ENCODE measurements around the gene MEIOC.

- no peak for TF ChIP-seq CTCF (conservative IDR thresholded peaks at IDR 0.05; ENCODE audit: low read depth, low read length)
- no peak for TF ChIP-seq EZH2 (IDR thresholded peaks at IDR 0.05; ENCODE audit: low read length, unreplicated experiment)
Observed at GRCh38 chr17:44687756-44688155, 31.5 kb downstream of the MEIOC start.

All from PC-3 (cell line).